GM19239 (cell line): ENCODE measurements around the gene GNAL.
"Not testable (repeated sequence)": the region's sequence is repeated elsewhere in the genome, so short reads cannot be mapped to it uniquely, and the experiment has no call there.

Experiments used
- DNase-seq: peaks from one replicate; pipeline ENCODE4 v3.0.0; 2011; ENCODE audit warnings: low spot score; ENCODE audit not compliant: insufficient read length
- FAIRE-seq: peaks from 2 replicates; lab custom pipeline; 2011; peaks lifted over from hg19 to GRCh38; lab: Jason Lieb, UNC

GNAL gene

GRCh38 chr18:11668441-11669169 is 20.5 kb upstream of the GNAL start:
- DNase-seq = no peak
- no peak for FAIRE-seq

- FAIRE-seq (no peak), DNase-seq (no peak)
Measured at GRCh38 chr18:11669271-11669947, 19.7 kb upstream of the GNAL start.

GRCh38 chr18:11669948-11670275 is 19.2 kb upstream of the GNAL start:
- DNase-seq = no peak
- no peak for FAIRE-seq

GRCh38 chr18:11671156-11671555 is 17.9 kb upstream of the GNAL start:
- no peak for FAIRE-seq
- DNase-seq = no peak

- DNase-seq (no peak), FAIRE-seq (no peak)
Measured at GRCh38 chr18:11672198-11672597, 16.9 kb upstream of the GNAL start.

GRCh38 chr18:11672846-11673454 is 16.1 kb upstream of the GNAL start:
- no peak for FAIRE-seq
- no peak for DNase-seq

GRCh38 chr18:11673560-11673959 is 15.5 kb upstream of the GNAL start:
- no peak for FAIRE-seq
- DNase-seq = no peak

GRCh38 chr18:11674119-11674518 is 14.9 kb upstream of the GNAL start:
- FAIRE-seq (no peak), DNase-seq (no peak)

GRCh38 chr18:11676386-11676785 is 12.7 kb upstream of the GNAL start:
- no peak for FAIRE-seq

GRCh38 chr18:11676867-11677266 is 12.2 kb upstream of the GNAL start:
- FAIRE-seq = no peak
- DNase-seq = no peak

More at GRCh38 chr18:11676386-11676785, 12.7 kb upstream of the GNAL start:
- no peak for DNase-seq

GRCh38 chr18:11678211-11678610 is 10.9 kb upstream of the GNAL start:
- no peak for FAIRE-seq
- no peak for DNase-seq

GRCh38 chr18:11689669-11690565 is 853 bp downstream of the GNAL start:
- DNase-seq = peak; percentile 36
- FAIRE-seq = no peak

- FAIRE-seq, DNase-seq: not testable (repeated sequence)
Measured at GRCh38 chr18:11690660-11691059, 1.6 kb downstream of the GNAL start.

GRCh38 chr18:11695736-11696135 is 6.7 kb downstream of the GNAL start:
- no peak for DNase-seq
- FAIRE-seq = no peak

GRCh38 chr18:11696451-11696850 is 7.4 kb downstream of the GNAL start:
- FAIRE-seq (no peak), DNase-seq (no peak)

GRCh38 chr18:11700876-11701275 is 11.8 kb downstream of the GNAL start:
- FAIRE-seq (no peak), DNase-seq (no peak)

GRCh38 chr18:11710578-11710977 is 21.5 kb downstream of the GNAL start:
- DNase-seq (no peak), FAIRE-seq (no peak)

GRCh38 chr18:11713756-11714155 is 24.7 kb downstream of the GNAL start:
- FAIRE-seq (no peak), DNase-seq (no peak)

- DNase-seq (no peak), FAIRE-seq (no peak)
Measured at GRCh38 chr18:11714244-11714918, 25.3 kb downstream of the GNAL start.

- FAIRE-seq, DNase-seq: not testable (repeated sequence)
Measured at GRCh38 chr18:11716767-11717315, 27.8 kb downstream of the GNAL start.
